Measurements from ENCODE around the gene VPS13A.

- TF ChIP-seq POLR2A (IDR thresholded peaks at IDR 0.05): no peak
- no peak for TF ChIP-seq CTCF (IDR thresholded peaks at IDR 0.05)
- no peak for TF ChIP-seq POLR2AphosphoS5 (IDR thresholded peaks at IDR 0.05)
Measured at GRCh38 chr9:77166193-77166592, 11.1 kb upstream of the VPS13A start.
